ENCODE measurements around the gene PZP. TPM values are rescaled to one million over a fixed set of nuclear protein-coding genes. Genes with fewer than 3 reads are reported as not detected.

The PZP gene
- total RNA-seq, 1 experiment from 2014 or later: not detected

DNA sequence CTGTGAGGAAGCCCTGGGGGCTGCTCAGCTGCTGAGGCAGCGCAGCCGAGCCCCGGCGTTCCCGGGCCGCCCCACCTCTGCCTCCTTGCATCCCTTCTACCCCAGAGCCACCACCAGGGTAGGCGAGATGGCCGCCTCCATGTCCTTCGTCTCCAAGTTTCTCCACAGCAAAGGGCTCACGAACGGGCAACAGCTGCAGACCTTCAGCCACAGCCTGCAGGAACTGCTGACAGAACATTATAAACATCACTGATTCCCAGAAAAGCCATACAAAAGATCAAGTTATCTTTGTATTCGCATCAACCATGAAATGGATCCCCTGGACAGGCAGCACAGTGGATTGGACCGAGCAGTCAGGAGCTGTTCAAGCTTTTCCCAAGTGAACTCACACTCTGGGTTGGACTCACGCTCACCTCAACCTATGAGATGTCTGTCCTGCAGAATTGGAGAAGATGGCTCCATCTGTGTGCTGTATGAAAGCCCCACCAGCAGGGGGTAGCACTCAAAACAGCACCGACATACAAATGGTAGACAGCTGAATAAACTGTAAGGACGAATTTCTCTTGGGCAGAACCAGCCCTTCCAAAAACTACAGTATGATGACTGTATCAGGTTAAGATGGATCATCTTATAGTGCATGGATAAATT lies 73.1 kb downstream of the PZP start:
- Histone ChIP-seq H3K27me3 (ENCODE audit: insufficient read depth, low read length) (no peaks in the 10 kb centered on the region), H4K8ac (replicated peaks; ENCODE audit: insufficient read length, low read depth, low read length) (no peak overlapping the region), H3K4me1 (ENCODE audit: insufficient read depth, low read length) (no peaks in the 10 kb centered on the region), H3K18ac (ENCODE audit: insufficient read length, low read depth, low read length) (no peak overlapping the region), H3T11ph (ENCODE audit: low read length) (no peak overlapping the region), H3K79me1 (ENCODE audit: insufficient read depth, low read depth, low read length, poor library complexity, severe bottlenecking) (no peaks in the 10 kb centered on the region), H4K91ac (ENCODE audit: insufficient read length, low read depth, low read length) (no peak overlapping the region), H4K20me1 (ENCODE audit: control insufficient read depth, insufficient read depth, insufficient read length) (no peaks in the 10 kb centered on the region), H3K4me2 (ENCODE audit: insufficient read depth, insufficient read length, low read length) (no peak overlapping the region), H2BK120ac (ENCODE audit: low read depth, low read length, poor library complexity, severe bottlenecking) (no peak overlapping the region), H3K14ac (ENCODE audit: insufficient read depth, low read length) (no peak overlapping the region), H2BK5ac (ENCODE audit: insufficient read length, low read length) (no peak overlapping the region), H3K27ac (ENCODE audit: insufficient read length, low read depth, low read length) (no peak overlapping the region), H3K9me3 (ENCODE audit: control insufficient read depth, low read depth, low read length) (no peaks in the 10 kb centered on the region), H2AFZ (ENCODE audit: low read length) (no peak overlapping the region), H2BK12ac (ENCODE audit: insufficient read length, low read depth, low read length) (no peak overlapping the region), H2BK20ac (ENCODE audit: low read depth, low read length, poor library complexity, severe bottlenecking) (no peak overlapping the region), H2AK5ac (ENCODE audit: insufficient read length, low read length) (no peak overlapping the region), H4K5ac (ENCODE audit: insufficient read length, low read depth, low read length) (no peak overlapping the region), H3K56ac (ENCODE audit: insufficient read length, low read depth, low read length) (no peak overlapping the region), H3K79me2 (ENCODE audit: insufficient read depth, low read length) (no peaks in the 10 kb centered on the region), H2BK15ac (ENCODE audit: low read depth, low read length) (no peak overlapping the region), H3K23me2 (ENCODE audit: insufficient read length, low read depth, low read length, poor library complexity, severe bottlenecking) (no peaks in the 10 kb centered on the region), H3K9ac (ENCODE audit: extremely low read depth, insufficient read length, low read length) (no peak overlapping the region), H3K23ac (ENCODE audit: insufficient read length, low read depth, low read length) (no peak overlapping the region), H3K4ac (ENCODE audit: low read depth, low read length) (no peak overlapping the region)
- DNase-seq: no peak
- H3K27ac Mint-ChIP-seq: no peak overlapping the region
- TF ChIP-seq, protein P1, sequence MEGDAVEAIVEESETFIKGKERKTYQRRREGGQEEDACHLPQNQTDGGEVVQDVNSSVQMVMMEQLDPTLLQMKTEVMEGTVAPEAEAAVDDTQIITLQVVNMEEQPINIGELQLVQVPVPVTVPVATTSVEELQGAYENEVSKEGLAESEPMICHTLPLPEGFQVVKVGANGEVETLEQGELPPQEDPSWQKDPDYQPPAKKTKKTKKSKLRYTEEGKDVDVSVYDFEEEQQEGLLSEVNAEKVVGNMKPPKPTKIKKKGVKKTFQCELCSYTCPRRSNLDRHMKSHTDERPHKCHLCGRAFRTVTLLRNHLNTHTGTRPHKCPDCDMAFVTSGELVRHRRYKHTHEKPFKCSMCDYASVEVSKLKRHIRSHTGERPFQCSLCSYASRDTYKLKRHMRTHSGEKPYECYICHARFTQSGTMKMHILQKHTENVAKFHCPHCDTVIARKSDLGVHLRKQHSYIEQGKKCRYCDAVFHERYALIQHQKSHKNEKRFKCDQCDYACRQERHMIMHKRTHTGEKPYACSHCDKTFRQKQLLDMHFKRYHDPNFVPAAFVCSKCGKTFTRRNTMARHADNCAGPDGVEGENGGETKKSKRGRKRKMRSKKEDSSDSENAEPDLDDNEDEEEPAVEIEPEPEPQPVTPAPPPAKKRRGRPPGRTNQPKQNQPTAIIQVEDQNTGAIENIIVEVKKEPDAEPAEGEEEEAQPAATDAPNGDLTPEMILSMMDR (conservative IDR thresholded peaks at IDR 0.05): peak; percentile 56
- WGBS (ENCODE audit: extremely low coverage, insufficient read length, low lambda C conversion rate): no CpG with 5 or more reads among the region's 16 CpGs
- no peaks in the 10 kb centered on the region for H3K4me1 Mint-ChIP-seq
- no peak overlapping the region for H3K4me3 Mint-ChIP-seq
- no peaks in the 10 kb centered on the region for H3K27me3 Mint-ChIP-seq (ENCODE audit: low read depth)
- peaks cover 0 to 22% (median 7%) of the 10 kb centered on the region in 3 experiments; a peak in 6 of 7 replicates for H3K36me3 Mint-ChIP-seq (ENCODE audit: insufficient read depth in 1 of 3, low read depth in 3 of 3)
- H3K9me3 Mint-ChIP-seq: peaks cover 18 to 21% of the 10 kb centered on the region in 2 experiments

All from H9 (cell line).